BE2C (cell line): ENCODE results near the gene C3orf22.
"Not testable (repeated sequence)": the region's sequence is repeated elsewhere in the genome, so short reads cannot be mapped to it uniquely, and the experiment has no call there.

Experiments
- DNase-seq: peaks from one replicate; pipeline ENCODE4 v3.0.0-alpha.2; 2020
- H3K27me3 ChIP-seq: fragments of 250-450 bp; sonication (Bioruptor Pico); 2 replicates; pipeline ENCODE4 v1.5.1; 2020; ENCODE audit warnings: mild to moderate bottlenecking
- H3K36me3 ChIP-seq: fragments of 250-450 bp; sonication (Bioruptor Pico); 2 replicates; pipeline ENCODE4 v1.5.1; 2020; ENCODE audit warnings: mild to moderate bottlenecking
- H3K4me1 ChIP-seq: fragments of 250-450 bp; sonication (Bioruptor Pico); 2 replicates; pipeline ENCODE4 v1.5.1; 2020
- H3K4me3 ChIP-seq: 2 replicates; pipeline ENCODE4 v1.5.1; 2011; ENCODE audit warnings: low read depth, low read length
- H3K9me3 ChIP-seq: fragments of 250-450 bp; sonication (Bioruptor Pico); 2 replicates; pipeline ENCODE4 v1.5.1; 2020
- TF ChIP-seq, protein P1 (sequence below): IDR thresholded peaks from 2 replicates; pipeline ENCODE4 v1.5.1; 2012; ENCODE audit warnings: mild to moderate bottlenecking, low read depth, low read length

Gene C3orf22

DNA sequence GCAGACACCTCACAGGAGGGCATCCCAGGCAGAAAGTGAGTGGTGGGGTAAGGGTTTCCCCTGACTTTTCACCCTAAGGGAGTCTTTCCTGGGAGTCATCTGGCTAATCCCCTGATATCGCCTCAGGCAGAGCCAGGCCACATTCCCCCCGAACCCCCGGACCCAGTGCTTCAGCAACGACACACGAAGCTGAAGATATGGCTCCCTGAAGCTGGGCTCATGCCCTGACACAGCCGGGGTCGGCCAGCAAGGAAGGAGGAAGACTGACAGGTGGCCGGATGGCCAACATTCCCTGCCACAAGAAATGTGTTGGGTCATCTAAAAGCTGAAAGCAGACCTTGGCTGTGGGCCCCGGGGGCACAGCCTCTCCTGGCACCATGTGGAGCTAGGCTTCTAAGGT lies 20.4 kb downstream of the C3orf22 start:
- Histone ChIP-seq H3K4me1 (no peaks in the 10 kb centered on the region), H3K4me3 (no peak overlapping the region), H3K27me3 (peaks cover 4% of the 10 kb centered on the region), H3K9me3 (no peaks in the 10 kb centered on the region; the same call in 1 of the 2 replicates), H3K36me3 (no peaks in the 10 kb centered on the region)
- TF ChIP-seq, protein P1, sequence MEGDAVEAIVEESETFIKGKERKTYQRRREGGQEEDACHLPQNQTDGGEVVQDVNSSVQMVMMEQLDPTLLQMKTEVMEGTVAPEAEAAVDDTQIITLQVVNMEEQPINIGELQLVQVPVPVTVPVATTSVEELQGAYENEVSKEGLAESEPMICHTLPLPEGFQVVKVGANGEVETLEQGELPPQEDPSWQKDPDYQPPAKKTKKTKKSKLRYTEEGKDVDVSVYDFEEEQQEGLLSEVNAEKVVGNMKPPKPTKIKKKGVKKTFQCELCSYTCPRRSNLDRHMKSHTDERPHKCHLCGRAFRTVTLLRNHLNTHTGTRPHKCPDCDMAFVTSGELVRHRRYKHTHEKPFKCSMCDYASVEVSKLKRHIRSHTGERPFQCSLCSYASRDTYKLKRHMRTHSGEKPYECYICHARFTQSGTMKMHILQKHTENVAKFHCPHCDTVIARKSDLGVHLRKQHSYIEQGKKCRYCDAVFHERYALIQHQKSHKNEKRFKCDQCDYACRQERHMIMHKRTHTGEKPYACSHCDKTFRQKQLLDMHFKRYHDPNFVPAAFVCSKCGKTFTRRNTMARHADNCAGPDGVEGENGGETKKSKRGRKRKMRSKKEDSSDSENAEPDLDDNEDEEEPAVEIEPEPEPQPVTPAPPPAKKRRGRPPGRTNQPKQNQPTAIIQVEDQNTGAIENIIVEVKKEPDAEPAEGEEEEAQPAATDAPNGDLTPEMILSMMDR = no peak
- peak; percentile 11 for DNase-seq

DNA sequence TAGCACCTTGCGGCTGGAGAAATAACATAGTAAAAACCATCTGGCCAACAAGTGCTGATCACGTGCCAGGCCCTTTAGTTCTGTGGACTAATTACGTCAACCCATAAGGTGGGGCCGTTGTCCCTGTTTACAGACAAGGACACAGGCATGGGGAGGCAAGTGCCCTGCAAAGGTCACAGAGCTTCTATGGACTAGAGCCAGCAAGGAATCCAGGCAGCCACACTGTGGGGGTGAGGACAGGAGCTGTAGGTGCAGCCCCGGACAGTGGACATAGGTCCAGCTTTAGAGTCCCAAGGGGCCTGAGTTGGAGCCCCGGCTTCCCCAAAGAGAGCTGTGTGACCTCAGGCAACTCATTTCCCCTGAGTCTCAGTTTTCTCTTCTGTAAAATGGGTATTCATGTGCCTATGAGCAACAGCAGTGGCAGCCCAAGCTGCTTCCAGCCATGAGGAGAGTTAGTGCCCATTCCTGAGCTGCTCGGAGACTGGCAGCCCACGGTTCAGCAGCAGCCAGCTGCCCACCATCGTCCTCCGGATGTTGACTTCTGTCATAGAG lies 20.9 kb downstream of the C3orf22 start:
- Histone ChIP-seq H3K4me3 (no peak overlapping the region), H3K27me3 (peaks cover 8% of the 10 kb centered on the region), H3K36me3 (no peaks in the 10 kb centered on the region), H3K4me1 (no peaks in the 10 kb centered on the region), H3K9me3 (no peaks in the 10 kb centered on the region; the same call in 1 of the 2 replicates)
- TF ChIP-seq, protein P1 = no peak
- peak; percentile 10 for DNase-seq

DNA sequence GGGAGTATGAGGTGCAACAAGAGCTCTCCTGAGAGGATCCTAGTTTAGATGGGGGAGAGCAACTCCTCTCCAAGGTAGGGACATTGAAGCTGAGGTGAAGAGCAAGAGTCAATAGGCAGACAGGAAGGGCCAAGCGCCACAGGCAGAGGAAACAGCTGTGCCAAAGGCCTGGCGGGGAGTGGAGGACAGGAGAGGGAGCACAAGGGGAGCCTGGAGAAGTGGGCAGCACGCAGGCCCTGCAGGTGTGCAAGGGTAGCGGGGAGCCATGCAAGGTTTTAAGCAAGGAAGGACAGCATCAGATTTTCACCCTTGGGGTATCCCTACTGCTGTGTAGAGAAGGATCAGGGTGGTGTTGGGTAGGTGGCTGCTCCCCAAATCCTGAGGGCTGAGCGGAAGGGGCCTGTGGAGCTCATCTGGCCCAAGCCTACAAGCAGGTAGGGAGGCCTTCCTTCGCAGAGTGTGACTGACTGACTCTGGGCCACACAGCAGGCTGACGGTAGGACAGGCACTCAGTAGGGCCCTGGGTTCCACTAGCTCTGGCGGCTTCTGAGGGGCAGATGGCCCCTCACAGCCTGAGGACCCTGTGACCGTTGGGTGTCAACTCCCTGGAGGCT lies 21.5 kb downstream of the C3orf22 start:
- Histone ChIP-seq H3K4me3 (no peak overlapping the region), H3K27me3 (peaks cover 12% of the 10 kb centered on the region), H3K9me3 (no peaks in the 10 kb centered on the region; the same call in 1 of the 2 replicates), H3K36me3 (no peaks in the 10 kb centered on the region), H3K4me1 (no peaks in the 10 kb centered on the region)
- no peak for DNase-seq
- TF ChIP-seq, protein P1 = no peak

DNA sequence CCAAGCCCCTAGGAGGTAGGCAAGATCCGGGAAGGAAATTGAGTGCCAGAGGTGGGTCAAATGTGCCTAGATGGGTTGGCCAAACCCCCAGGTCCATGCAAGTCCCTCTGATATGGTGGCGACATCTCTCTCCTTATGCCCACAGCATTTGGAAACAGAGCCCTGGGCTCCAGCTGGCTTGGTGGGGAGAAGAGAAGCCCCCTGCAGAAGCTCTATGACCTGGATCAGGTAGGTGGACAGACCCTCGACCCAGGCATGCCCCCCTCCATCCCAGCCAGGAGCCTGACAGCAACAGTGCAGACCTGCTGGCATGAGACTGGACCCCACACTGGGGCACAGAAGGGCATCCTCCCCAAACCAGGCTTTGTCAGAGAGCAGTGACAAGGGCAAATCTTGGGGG lies 22.6 kb downstream of the C3orf22 start:
- no peaks in the 10 kb centered on the region; the same call in 1 of the 2 replicates for H3K9me3 ChIP-seq
- H3K4me3 ChIP-seq = no peak overlapping the region
- DNase-seq = peak; percentile 1
- no peaks in the 10 kb centered on the region for H3K4me1 ChIP-seq
- H3K27me3 ChIP-seq = peaks cover 12% of the 10 kb centered on the region
- H3K36me3 ChIP-seq = no peaks in the 10 kb centered on the region
- TF ChIP-seq, protein P1 = no peak

DNA sequence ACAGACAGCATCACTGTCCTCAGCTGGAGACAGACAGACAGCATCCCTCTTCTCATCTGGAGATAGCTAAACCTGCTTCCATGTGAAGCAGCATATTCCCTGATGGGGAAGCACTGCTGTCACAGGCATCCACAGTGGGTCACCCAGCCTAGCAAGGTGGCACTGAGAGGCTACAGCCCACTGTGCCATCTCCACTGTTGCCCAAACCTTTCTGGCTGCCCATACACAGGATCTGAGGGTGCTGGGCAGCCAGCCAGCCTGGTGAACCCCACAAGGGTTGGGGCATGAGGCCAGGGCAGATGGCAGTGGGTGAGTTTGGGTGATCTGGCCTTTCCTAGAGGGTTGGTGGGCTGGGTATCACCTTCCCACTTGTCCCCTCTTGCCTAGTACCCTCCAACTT lies 23.1 kb downstream of the C3orf22 start:
- Histone ChIP-seq H3K9me3 (no peaks in the 10 kb centered on the region; the same call in 1 of the 2 replicates), H3K4me3 (no peak overlapping the region), H3K27me3 (peaks cover 12% of the 10 kb centered on the region), H3K36me3 (no peaks in the 10 kb centered on the region), H3K4me1 (no peaks in the 10 kb centered on the region)
- TF ChIP-seq, protein P1 = no peak
- DNase-seq = peak; percentile 2

DNA sequence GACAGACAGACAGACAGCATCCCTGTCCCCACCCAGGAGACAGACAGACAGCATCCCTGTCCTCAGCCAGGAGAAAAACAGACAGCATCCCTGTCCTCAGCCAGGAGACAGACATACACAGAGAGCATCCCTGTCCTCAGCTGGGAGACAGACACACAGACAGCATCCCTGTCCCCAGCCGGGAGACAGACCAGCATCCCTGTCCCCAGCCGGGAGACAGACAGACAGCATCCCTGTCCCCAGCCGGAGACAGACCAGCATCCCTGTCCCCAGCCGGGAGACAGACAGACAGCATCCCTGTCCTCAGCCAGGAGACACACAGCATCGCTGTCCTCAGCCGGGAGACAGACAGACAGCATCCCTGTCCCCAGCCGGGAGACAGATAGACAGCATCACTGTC lies 24.0 kb downstream of the C3orf22 start:
- H3K4me3 ChIP-seq, H3K9me3 ChIP-seq, H3K36me3 ChIP-seq, H3K4me1 ChIP-seq: not testable (repeated sequence)
- H3K27me3 ChIP-seq = peaks cover 12% of the 10 kb centered on the region
- peak; percentile 1 for DNase-seq
